Measurements from ENCODE around the gene MTUS2.

Gene MTUS2

GRCh38 chr13:29073755-29074154 lies 253.6 kb downstream of the MTUS2 start:
- Histone ChIP-seq H3K4me3 (ENCODE audit: low read depth in 1 of 2, low read length in 1 of 2) (no peak overlapping the region), H3K4me1 (ENCODE audit: control insufficient read depth in 1 of 2, insufficient read depth in 1 of 2, low read depth in 1 of 2, low read length in 1 of 2) (no peaks in the 10 kb centered on the region), H3K36me3 (no peaks in the 10 kb centered on the region), H3K27me3 (no peaks in the 10 kb centered on the region), H3K9me3 (no peaks in the 10 kb centered on the region), H3K27ac (no peak overlapping the region)
- TF ChIP-seq, protein P1, sequence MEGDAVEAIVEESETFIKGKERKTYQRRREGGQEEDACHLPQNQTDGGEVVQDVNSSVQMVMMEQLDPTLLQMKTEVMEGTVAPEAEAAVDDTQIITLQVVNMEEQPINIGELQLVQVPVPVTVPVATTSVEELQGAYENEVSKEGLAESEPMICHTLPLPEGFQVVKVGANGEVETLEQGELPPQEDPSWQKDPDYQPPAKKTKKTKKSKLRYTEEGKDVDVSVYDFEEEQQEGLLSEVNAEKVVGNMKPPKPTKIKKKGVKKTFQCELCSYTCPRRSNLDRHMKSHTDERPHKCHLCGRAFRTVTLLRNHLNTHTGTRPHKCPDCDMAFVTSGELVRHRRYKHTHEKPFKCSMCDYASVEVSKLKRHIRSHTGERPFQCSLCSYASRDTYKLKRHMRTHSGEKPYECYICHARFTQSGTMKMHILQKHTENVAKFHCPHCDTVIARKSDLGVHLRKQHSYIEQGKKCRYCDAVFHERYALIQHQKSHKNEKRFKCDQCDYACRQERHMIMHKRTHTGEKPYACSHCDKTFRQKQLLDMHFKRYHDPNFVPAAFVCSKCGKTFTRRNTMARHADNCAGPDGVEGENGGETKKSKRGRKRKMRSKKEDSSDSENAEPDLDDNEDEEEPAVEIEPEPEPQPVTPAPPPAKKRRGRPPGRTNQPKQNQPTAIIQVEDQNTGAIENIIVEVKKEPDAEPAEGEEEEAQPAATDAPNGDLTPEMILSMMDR (IDR thresholded peaks at IDR 0.05) = no peak

DNA sequence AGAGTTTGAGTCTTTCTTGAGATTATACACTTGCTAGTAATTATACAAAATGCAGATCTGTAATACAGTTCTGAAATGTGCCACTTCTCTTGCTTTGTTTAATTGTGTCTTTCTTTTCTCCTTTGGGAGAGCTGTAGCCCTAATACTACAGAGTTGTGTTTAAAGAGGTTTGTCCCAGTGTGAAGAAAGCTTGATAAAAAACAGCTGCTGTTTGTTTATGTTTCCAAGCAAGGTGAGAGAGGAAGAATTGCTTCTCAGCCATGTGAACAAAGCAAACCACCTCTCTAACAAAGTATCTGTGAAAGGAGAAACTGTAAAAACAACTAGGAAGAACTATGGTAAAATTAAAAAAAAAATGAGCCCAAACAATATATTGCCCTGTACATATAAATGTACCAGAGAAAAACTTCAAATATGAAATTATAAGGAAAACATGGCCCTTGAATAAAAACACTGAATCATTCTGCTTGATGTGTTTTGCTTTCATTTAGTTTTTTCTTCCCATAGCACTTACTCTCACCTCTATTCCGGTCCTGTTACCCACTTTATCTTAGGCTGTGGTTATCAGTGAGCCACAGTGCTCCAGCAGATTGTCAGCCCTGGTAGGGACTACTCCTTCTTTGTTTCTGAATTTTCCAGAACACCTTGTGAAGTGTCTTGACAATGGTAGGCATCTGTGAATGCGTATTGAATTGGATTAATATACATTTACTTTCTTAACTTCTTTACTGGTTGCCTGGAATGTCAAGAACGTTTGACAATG lies 257.1 kb downstream of the MTUS2 start:
- H3K4me3 ChIP-seq (ENCODE audit: low read depth in 1 of 2, low read length in 1 of 2) = no peak overlapping the region
- no peaks in the 10 kb centered on the region for H3K27me3 ChIP-seq
- H3K36me3 ChIP-seq = no peaks in the 10 kb centered on the region
- H3K27ac ChIP-seq = no peak overlapping the region
- TF ChIP-seq, protein P1 (IDR thresholded peaks at IDR 0.05) = no peak
- H3K9me3 ChIP-seq = no peaks in the 10 kb centered on the region
- no peaks in the 10 kb centered on the region for H3K4me1 ChIP-seq (ENCODE audit: control insufficient read depth in 1 of 2, insufficient read depth in 1 of 2, low read depth in 1 of 2, low read length in 1 of 2)

- no peaks in the 10 kb centered on the region for H3K27me3 ChIP-seq
- H3K4me1 ChIP-seq (ENCODE audit: control insufficient read depth in 1 of 2, insufficient read depth in 1 of 2, low read depth in 1 of 2, low read length in 1 of 2) = no peaks in the 10 kb centered on the region
- no peaks in the 10 kb centered on the region for H3K9me3 ChIP-seq
- TF ChIP-seq, protein P1 (IDR thresholded peaks at IDR 0.05) = no peak
- H3K27ac ChIP-seq = no peak overlapping the region
- H3K4me3 ChIP-seq (ENCODE audit: low read depth in 1 of 2, low read length in 1 of 2) = no peak overlapping the region
- H3K36me3 ChIP-seq = no peaks in the 10 kb centered on the region
Observed at GRCh38 chr13:29081036-29081435, 260.9 kb downstream of the MTUS2 start.

- no peak overlapping the region for H3K4me3 ChIP-seq (ENCODE audit: low read depth in 1 of 2, low read length in 1 of 2)
- no peaks in the 10 kb centered on the region for H3K27me3 ChIP-seq
- H3K4me1 ChIP-seq (ENCODE audit: control insufficient read depth in 1 of 2, insufficient read depth in 1 of 2, low read depth in 1 of 2, low read length in 1 of 2) = no peaks in the 10 kb centered on the region
- no peaks in the 10 kb centered on the region for H3K9me3 ChIP-seq
- no peak overlapping the region for H3K27ac ChIP-seq
- no peaks in the 10 kb centered on the region for H3K36me3 ChIP-seq
- TF ChIP-seq, protein P1 (IDR thresholded peaks at IDR 0.05) = no peak
Observed at GRCh38 chr13:29081697-29082440, 261.7 kb downstream of the MTUS2 start.

- H3K27ac ChIP-seq = no peak overlapping the region
- H3K9me3 ChIP-seq = no peaks in the 10 kb centered on the region
- no peaks in the 10 kb centered on the region for H3K36me3 ChIP-seq
- H3K27me3 ChIP-seq = no peaks in the 10 kb centered on the region
- no peak overlapping the region for H3K4me3 ChIP-seq (ENCODE audit: low read depth in 1 of 2, low read length in 1 of 2)
- TF ChIP-seq, protein P1 (IDR thresholded peaks at IDR 0.05) = no peak
- no peaks in the 10 kb centered on the region for H3K4me1 ChIP-seq (ENCODE audit: control insufficient read depth in 1 of 2, insufficient read depth in 1 of 2, low read depth in 1 of 2, low read length in 1 of 2)
Observed at GRCh38 chr13:29099781-29100406, 279.8 kb downstream of the MTUS2 start.
